Measurements from ENCODE around the gene PPP1R13B.

PPP1R13B gene

DNA sequence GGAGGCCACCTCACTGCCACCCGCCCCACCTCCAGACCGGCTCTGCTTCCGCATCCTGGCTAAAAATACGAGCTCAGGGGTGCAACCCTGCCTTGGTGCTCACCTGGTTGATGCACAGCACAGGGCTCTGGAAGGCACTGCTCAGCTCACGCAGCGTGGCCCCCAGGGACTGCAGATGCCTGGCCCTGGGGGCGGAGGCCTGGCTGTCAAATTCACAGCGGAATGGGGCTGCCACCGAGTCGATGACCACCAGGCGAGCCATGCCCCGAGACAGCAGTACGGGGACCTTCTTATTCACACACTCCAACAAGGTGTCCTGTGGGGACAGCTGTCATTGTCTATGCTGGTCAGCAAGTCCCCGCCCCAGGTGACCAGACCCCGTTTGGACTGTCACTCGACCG, 148.1 kb downstream of the PPP1R13B start:
- no peak overlapping the region for H3K4me3 ChIP-seq (ENCODE audit: control insufficient read depth, low read depth, low read length)
- no peak for DNase-seq (ENCODE audit: low read depth)
- no peak for TF ChIP-seq CTCF (IDR thresholded peaks at IDR 0.05; ENCODE audit: control insufficient read depth, insufficient read depth, low read depth, low read length, missing control alignments)

DNA sequence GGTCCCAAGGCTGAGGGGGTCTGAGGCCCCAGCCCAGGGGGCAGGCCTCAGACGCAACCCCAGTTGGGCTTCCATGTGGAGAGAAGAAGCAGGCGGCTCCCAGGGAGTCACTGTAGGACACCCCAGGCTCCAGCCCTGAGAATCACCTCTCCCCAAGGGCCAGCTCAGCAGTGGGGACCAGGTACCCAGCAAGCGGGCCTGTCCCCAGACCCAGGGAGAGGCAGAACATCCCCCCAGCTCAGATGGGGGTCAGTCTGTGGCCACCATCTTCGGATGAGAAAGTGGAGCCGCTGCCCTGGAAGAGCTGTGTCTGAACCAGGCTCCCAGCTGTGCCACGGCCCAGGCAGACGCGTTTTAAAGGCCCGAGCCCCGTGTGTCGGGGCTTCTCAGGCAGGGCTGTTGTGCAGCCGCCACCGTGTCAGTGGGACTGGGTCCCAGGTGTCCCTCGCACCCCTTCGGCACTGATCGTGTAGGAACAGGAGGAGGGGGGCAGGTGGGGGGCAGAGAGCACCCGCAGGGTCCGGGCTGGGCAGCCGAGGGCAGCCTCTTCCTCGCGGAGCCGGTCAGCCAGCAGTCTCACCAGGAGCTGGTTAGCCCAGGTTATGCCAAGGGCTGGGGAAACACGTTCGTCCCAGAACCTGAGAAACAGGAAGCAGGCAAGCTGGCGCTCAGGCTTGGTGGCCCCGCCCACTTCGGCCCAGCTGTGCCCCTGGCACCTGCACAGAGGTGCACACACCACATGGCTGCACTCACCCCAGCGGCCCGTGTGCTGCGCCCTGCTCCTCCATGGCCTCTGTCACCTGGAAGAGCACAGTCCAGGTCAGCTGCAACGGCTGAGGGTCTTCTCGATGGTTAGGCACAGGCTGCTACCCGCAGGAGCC, 148.8 kb downstream of the PPP1R13B start:
- TF ChIP-seq CTCF (IDR thresholded peaks at IDR 0.05; ENCODE audit: control insufficient read depth, insufficient read depth, low read depth, low read length, missing control alignments): no peak
- no peak overlapping the region for H3K4me3 ChIP-seq (ENCODE audit: control insufficient read depth, low read depth, low read length)
- DNase-seq (ENCODE audit: low read depth): no peak

GRCh38 chr14:103697603-103698379, 149.6 kb downstream of the PPP1R13B start:
- H3K4me3 ChIP-seq (ENCODE audit: control insufficient read depth, low read depth, low read length): no peak overlapping the region
- TF ChIP-seq CTCF (IDR thresholded peaks at IDR 0.05; ENCODE audit: control insufficient read depth, insufficient read depth, low read depth, low read length, missing control alignments): no peak
- no peak for DNase-seq (ENCODE audit: low read depth)

- DNase-seq (ENCODE audit: low read depth): no peak
- H3K4me3 ChIP-seq (ENCODE audit: control insufficient read depth, low read depth, low read length): no peak overlapping the region
- TF ChIP-seq CTCF (IDR thresholded peaks at IDR 0.05; ENCODE audit: control insufficient read depth, insufficient read depth, low read depth, low read length, missing control alignments): no peak
Measured at GRCh38 chr14:103697206-103697602, 150.2 kb downstream of the PPP1R13B start.

DNA sequence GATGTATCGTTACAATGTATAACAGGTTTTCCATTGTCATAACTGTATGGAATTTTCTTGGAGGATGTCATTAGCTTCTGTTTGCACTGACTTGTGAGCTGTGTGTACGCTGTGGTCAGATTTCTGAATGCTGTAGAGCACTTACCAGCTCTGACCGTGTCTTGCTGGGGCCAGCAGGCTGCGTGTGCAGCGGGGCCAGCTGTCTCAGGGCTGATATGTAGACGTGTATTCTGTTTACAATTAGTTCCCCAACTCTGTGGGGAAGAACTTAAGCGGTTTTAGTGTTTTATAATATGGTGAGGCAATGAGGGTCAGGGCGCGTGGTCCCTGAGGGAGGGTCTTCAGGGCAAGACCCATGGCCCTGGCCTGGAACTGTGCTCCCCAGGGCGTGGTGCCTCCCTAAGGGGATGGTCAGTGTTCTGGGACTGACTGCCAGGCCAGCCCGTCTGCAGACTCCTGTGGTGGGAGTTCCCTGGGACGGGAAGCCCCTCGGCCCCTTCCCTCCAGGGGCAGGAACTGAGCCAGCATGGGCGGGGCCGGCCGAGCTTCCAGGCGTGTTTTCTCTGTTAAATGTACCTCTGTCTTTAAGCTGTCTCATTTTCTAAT, 150.8 kb downstream of the PPP1R13B start:
- no peak for DNase-seq (ENCODE audit: low read depth)
- TF ChIP-seq CTCF (IDR thresholded peaks at IDR 0.05; ENCODE audit: control insufficient read depth, insufficient read depth, low read depth, low read length, missing control alignments): no peak

DNA sequence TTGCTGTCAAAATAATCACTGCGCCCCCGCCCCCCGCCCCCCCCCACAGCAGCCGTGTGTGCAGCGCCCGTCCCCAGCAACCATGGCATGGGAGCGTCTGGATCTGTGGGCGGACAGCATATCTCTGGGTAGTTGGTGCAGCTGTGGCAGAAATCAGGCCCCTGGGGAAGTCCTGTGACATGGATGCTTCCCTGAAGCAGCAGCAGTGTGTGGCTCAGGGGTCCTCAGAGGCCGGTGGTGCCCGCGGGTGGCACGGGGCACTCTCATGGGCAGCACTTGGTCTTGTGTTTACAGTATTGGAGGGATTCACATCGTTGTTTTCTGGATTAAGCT, 151.3 kb downstream of the PPP1R13B start:
- DNase-seq (ENCODE audit: low read depth): no peak
- no peak overlapping the region for H3K4me3 ChIP-seq (ENCODE audit: control insufficient read depth, low read depth, low read length)
- TF ChIP-seq CTCF (IDR thresholded peaks at IDR 0.05; ENCODE audit: control insufficient read depth, insufficient read depth, low read depth, low read length, missing control alignments): no peak

More for the DNA sequence above, 150.8 kb downstream of the PPP1R13B start:
- no peak overlapping the region for H3K4me3 ChIP-seq (ENCODE audit: control insufficient read depth, low read depth, low read length)
